Loucy (cell line): Measurements from ENCODE around the gene CYP3A4.

Experiments
- EZH2phosphoT487 ChIP-seq: fragments of 200-600 bp; IDR thresholded peaks from 2 replicates; pipeline ENCODE4 v1.6.1; 2018; ENCODE audit warnings: antibody characterized with exemption, mild to moderate bottlenecking, moderate library complexity, borderline replicate concordance
- TF ChIP-seq, protein P1 (sequence below): fragments of 200-600 bp; sonication (generic); conservative IDR thresholded peaks from 2 replicates; pipeline ENCODE4 v1.5.1; 2014; ENCODE audit warnings: mild to moderate bottlenecking, antibody characterized with exemption, low read length

DNA sequence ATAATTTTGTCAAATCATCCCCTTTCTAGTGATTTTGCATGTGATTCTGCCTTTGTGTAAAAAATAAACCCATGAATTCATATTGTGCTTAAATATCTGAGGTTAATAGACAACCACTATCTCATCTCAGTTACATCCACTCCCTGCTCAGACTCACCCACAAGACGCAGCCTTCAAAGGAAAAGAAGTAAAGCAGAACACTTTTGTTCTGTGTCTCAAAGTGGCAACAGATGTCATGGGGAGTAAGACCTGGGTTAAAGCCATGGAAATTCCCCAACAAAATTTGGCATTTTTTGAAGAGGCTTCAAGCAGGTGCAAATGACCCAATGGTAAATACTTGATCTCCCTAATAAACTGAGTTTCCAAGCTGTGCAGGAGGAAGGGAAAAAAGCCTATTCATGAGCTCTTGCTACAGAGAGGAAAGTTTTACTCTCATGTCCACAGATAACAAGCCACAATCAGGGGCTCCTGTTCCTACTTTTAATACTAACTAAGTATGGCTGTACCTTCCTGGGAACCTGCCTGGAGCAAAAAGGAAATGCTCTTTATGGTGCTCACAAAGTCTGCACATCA is 53.7 kb downstream of the CYP3A4 start:
- TF ChIP-seq, protein P1, sequence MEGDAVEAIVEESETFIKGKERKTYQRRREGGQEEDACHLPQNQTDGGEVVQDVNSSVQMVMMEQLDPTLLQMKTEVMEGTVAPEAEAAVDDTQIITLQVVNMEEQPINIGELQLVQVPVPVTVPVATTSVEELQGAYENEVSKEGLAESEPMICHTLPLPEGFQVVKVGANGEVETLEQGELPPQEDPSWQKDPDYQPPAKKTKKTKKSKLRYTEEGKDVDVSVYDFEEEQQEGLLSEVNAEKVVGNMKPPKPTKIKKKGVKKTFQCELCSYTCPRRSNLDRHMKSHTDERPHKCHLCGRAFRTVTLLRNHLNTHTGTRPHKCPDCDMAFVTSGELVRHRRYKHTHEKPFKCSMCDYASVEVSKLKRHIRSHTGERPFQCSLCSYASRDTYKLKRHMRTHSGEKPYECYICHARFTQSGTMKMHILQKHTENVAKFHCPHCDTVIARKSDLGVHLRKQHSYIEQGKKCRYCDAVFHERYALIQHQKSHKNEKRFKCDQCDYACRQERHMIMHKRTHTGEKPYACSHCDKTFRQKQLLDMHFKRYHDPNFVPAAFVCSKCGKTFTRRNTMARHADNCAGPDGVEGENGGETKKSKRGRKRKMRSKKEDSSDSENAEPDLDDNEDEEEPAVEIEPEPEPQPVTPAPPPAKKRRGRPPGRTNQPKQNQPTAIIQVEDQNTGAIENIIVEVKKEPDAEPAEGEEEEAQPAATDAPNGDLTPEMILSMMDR: no peak
- TF ChIP-seq EZH2phosphoT487: no peak
